Measurements from ENCODE around the gene NRG2. TPM values are rescaled to one million over a fixed set of nuclear protein-coding genes. Genes with fewer than 3 reads are reported as not detected.

The NRG2 gene
- total RNA-seq, 2 donors from 2014 or later: 0.06 TPM; not detected in 1

- Mint-ChIP-seq H3K27ac (no peak overlapping the region), H3K9me3 (no peaks in the 10 kb centered on the region), H3K36me3 (no peaks in the 10 kb centered on the region)
- no peak for ATAC-seq
- peak in 1 of 2 donors; percentile 20 for DNase-seq (ENCODE audit: low spot score in 2 of 2)
Measured at GRCh38 chr5:139842321-139842720, 200.8 kb downstream of the NRG2 start.

- Mint-ChIP-seq H3K36me3 (no peaks in the 10 kb centered on the region), H3K9me3 (no peaks in the 10 kb centered on the region), H3K27ac (no peak overlapping the region)
- DNase-seq (ENCODE audit: low spot score in 2 of 2): no peak
- ATAC-seq: no peak
Measured at GRCh38 chr5:139841549-139841948, 201.6 kb downstream of the NRG2 start.

GRCh38 chr5:139839918-139840317 is 203.2 kb downstream of the NRG2 start:
- Mint-ChIP-seq H3K9me3 (no peaks in the 10 kb centered on the region), H3K36me3 (no peaks in the 10 kb centered on the region), H3K27ac (no peak overlapping the region)
- DNase-seq (ENCODE audit: low spot score in 2 of 2) (peak in 1 of 2 donors; percentile 48), ATAC-seq (no peak)

GRCh38 chr5:139839232-139839815 is 203.8 kb downstream of the NRG2 start:
- ATAC-seq (no peak), DNase-seq (ENCODE audit: low spot score in 2 of 2) (peak in 1 of 2 donors; percentile 39)
- no peak overlapping the region for H3K27ac Mint-ChIP-seq
- no peaks in the 10 kb centered on the region for H3K9me3 Mint-ChIP-seq
- no peaks in the 10 kb centered on the region for H3K36me3 Mint-ChIP-seq

GRCh38 chr5:139838381-139839197 is 204.5 kb downstream of the NRG2 start:
- no peak for ATAC-seq
- peak in 1 of 2 donors; percentile 34 for DNase-seq (ENCODE audit: low spot score in 2 of 2)
- no peaks in the 10 kb centered on the region for H3K36me3 Mint-ChIP-seq
- no peaks in the 10 kb centered on the region for H3K9me3 Mint-ChIP-seq
- H3K27ac Mint-ChIP-seq: no peak overlapping the region

- Mint-ChIP-seq H3K36me3 (no peaks in the 10 kb centered on the region), H3K9me3 (no peaks in the 10 kb centered on the region), H3K27ac (no peak overlapping the region)
- ATAC-seq (no peak), DNase-seq (ENCODE audit: low spot score in 2 of 2) (peak in 1 of 2 donors; percentile 31)
Measured at GRCh38 chr5:139837711-139838380, 205.3 kb downstream of the NRG2 start.

GRCh38 chr5:139836469-139837208 is 206.5 kb downstream of the NRG2 start:
- no peak for ATAC-seq
- Mint-ChIP-seq H3K36me3 (no peaks in the 10 kb centered on the region), H3K27ac (no peak overlapping the region), H3K9me3 (no peaks in the 10 kb centered on the region)
- DNase-seq (ENCODE audit: low spot score in 2 of 2): no peak

GRCh38 chr5:139835656-139836055 is 207.4 kb downstream of the NRG2 start:
- DNase-seq (ENCODE audit: low spot score in 2 of 2) (no peak), ATAC-seq (no peak)
- H3K36me3 Mint-ChIP-seq: no peaks in the 10 kb centered on the region
- no peak overlapping the region for H3K27ac Mint-ChIP-seq
- no peaks in the 10 kb centered on the region for H3K9me3 Mint-ChIP-seq

GRCh38 chr5:139833525-139833924 is 209.6 kb downstream of the NRG2 start:
- Mint-ChIP-seq H3K36me3 (no peaks in the 10 kb centered on the region), H3K27ac (no peak overlapping the region), H3K9me3 (no peaks in the 10 kb centered on the region)
- DNase-seq (ENCODE audit: low spot score in 2 of 2): no peak
- no peak for ATAC-seq

GRCh38 chr5:139831624-139832023 is 211.5 kb downstream of the NRG2 start:
- Mint-ChIP-seq H3K36me3 (no peaks in the 10 kb centered on the region), H3K27ac (no peak overlapping the region), H3K9me3 (peaks cover 0 to 9% of the 10 kb centered on the region in 2 donors)
- DNase-seq (ENCODE audit: low spot score in 2 of 2) (no peak), ATAC-seq (no peak)

- ATAC-seq (no peak), DNase-seq (ENCODE audit: low spot score in 2 of 2) (no peak)
- Mint-ChIP-seq H3K27ac (no peak overlapping the region), H3K9me3 (peaks cover 0 to 9% of the 10 kb centered on the region in 2 donors), H3K36me3 (no peaks in the 10 kb centered on the region)
Measured at GRCh38 chr5:139829471-139829870, 213.6 kb downstream of the NRG2 start.

- peak in 1 of 2 donors; percentile 26 for DNase-seq (ENCODE audit: low spot score in 2 of 2)
- no peak for ATAC-seq
Measured at GRCh38 chr5:139828207-139828895, 214.7 kb downstream of the NRG2 start.

GRCh38 chr5:139825690-139826089 is 217.4 kb downstream of the NRG2 start:
- H3K36me3 Mint-ChIP-seq: no peaks in the 10 kb centered on the region
- peaks cover 0 to 9% of the 10 kb centered on the region in 2 donors for H3K9me3 Mint-ChIP-seq
- no peak for ATAC-seq

More at GRCh38 chr5:139828207-139828895, 214.7 kb downstream of the NRG2 start:
- Mint-ChIP-seq H3K27ac (no peak overlapping the region), H3K36me3 (no peaks in the 10 kb centered on the region), H3K9me3 (peaks cover 0 to 9% of the 10 kb centered on the region in 2 donors)

GRCh38 chr5:139823757-139824355 is 219.2 kb downstream of the NRG2 start:
- Mint-ChIP-seq H3K36me3 (peaks cover 3 to 8% of the 10 kb centered on the region in 2 donors), H3K9me3 (peaks cover 2 to 18% of the 10 kb centered on the region in 2 donors), H3K27ac (no peak overlapping the region)
- ATAC-seq: no peak
- DNase-seq (ENCODE audit: low spot score in 2 of 2): peak in 1 of 2 donors; percentile 18

More at GRCh38 chr5:139825690-139826089, 217.4 kb downstream of the NRG2 start:
- DNase-seq (ENCODE audit: low spot score in 2 of 2): no peak
- no peak overlapping the region for H3K27ac Mint-ChIP-seq

- no peak for ATAC-seq
Measured at GRCh38 chr5:139822553-139823425, 220.3 kb downstream of the NRG2 start.

More at GRCh38 chr5:139822553-139823425, 220.3 kb downstream of the NRG2 start:
- H3K9me3 Mint-ChIP-seq: peaks cover 6 to 20% of the 10 kb centered on the region in 2 donors
- H3K27ac Mint-ChIP-seq: no peak overlapping the region
- H3K36me3 Mint-ChIP-seq: peaks cover 6 to 9% of the 10 kb centered on the region in 2 donors
- peak in 1 of 2 donors; percentile 37 for DNase-seq (ENCODE audit: low spot score in 2 of 2)

All from activated naive CD4-positive, alpha-beta T cell treated with anti-CD3 and anti-CD28 coated beads, Interleukin-2, amount 50 U/mL, for 72 hours (primary cell).